Lung (tissue), 12 donors: Measurements from ENCODE around the gene PCYT2. TPM values are rescaled to one million over a fixed set of nuclear protein-coding genes. Genes with fewer than 3 reads are reported as not detected.

Experiments
- ATAC-seq: fragments of 200-7000 bp; cut with Tn5 transposase; one replicate; pipeline ENCODE4 v1.9.1; 2020; ENCODE audit warnings: moderate number of reproducible peaks; ENCODE audit not compliant: insufficient read depth, low FRiP score
- DNase-seq, 3 donors: peaks; one replicate each; pipeline ENCODE4 v3.0.0-alpha.2; 2013 to 2017
- H3K27ac ChIP-seq, 2 donors: one replicate each; pipeline ENCODE4 v1.5.1; 2013; ENCODE audit warnings: mild to moderate bottlenecking in 2 of 2, moderate library complexity in 2 of 2, control low read depth in 1 of 2, inconsistent platforms in 1 of 2, low read depth in 1 of 2, low read length in 1 of 2
- H3K27me3 ChIP-seq, 3 donors: one replicate each; pipeline ENCODE4 v1.5.1; 2013; ENCODE audit warnings: low read length in 2 of 3; ENCODE audit not compliant: control insufficient read depth in 3 of 3, insufficient read depth in 3 of 3
- H3K36me3 ChIP-seq, 4 donors: one replicate each; pipeline ENCODE4 v1.5.1; 2013; ENCODE audit warnings: low read length in 4 of 4, mild to moderate bottlenecking in 1 of 4, moderate library complexity in 1 of 4; ENCODE audit not compliant: control insufficient read depth in 4 of 4, insufficient read depth in 4 of 4
- H3K4me1 ChIP-seq, 5 donors: one replicate each; pipeline ENCODE4 v1.5.1; 2013; ENCODE audit warnings: low read length in 5 of 5, mild to moderate bottlenecking in 2 of 5, moderate library complexity in 1 of 5; ENCODE audit not compliant: control insufficient read depth in 5 of 5, insufficient read depth in 5 of 5
- H3K4me3 ChIP-seq: one replicate; pipeline ENCODE4 v1.5.1; 2013; ENCODE audit warnings: mild to moderate bottlenecking, control low read depth, moderate library complexity
- H3K9ac ChIP-seq, 2 donors: one replicate each; pipeline ENCODE4 v1.5.1; 2013; ENCODE audit warnings: low read length in 2 of 2, control low read depth in 1 of 2; ENCODE audit not compliant: insufficient read depth in 1 of 2
- H3K9me3 ChIP-seq, 4 donors: one replicate each; pipeline ENCODE4 v1.5.1; 2013; ENCODE audit warnings: low read length in 3 of 4, mild to moderate bottlenecking in 1 of 4, moderate library complexity in 1 of 4; ENCODE audit not compliant: control insufficient read depth in 4 of 4, insufficient read depth in 3 of 4
- CTCF ChIP-seq: IDR thresholded peaks from 2 replicates; pipeline ENCODE4 v1.5.1; 2012; ENCODE audit warnings: mild to moderate bottlenecking; ENCODE audit errors: control extremely low read depth, extremely low read depth
- WGBS, 2 donors: extraction: QIAGEN DNeasy Blood & Tissue Kit; methylation state at CpG; one replicate each; pipeline ENCODE4 v1.1.7; 2013; 5-methylcytosine and 5-hydroxymethylcytosine counted together
- polyA plus RNA-seq, 2 donors: library from polyadenylated mRNA; stranded (reverse); fragments of 200-250 nt; gene quantifications; one replicate each; pipeline ENCODE4 v1.2.1, GENCODE V29; 2013
- total RNA-seq, 2 donors: library from RNA; depleted of rRNA in 1 of 2; stranded (reverse); fragments of >200 nt in 1 of 2; gene quantifications; one replicate each; pipeline ENCODE4 v1.2.1, GENCODE V29; 2014 to 2021
- donor health status: control.
- donor health status: control.
- donor health status: Bipolar disorder and iron deficiency.
- donor health status: healthy.
- donor health status: DM: yes; HTN: yes; CAD: no.

Gene PCYT2
- total and polyA plus RNA-seq, 4 donors, result 23.0 to 91.6 (median 67.5) TPM

- no peak for DNase-seq
- Histone ChIP-seq H3K4me1 (peaks cover 0 to 36% (median 7%) of the 10 kb centered on the region in 5 donors), H3K4me3 (no peak overlapping the region), H3K9me3 (no peaks in the 10 kb centered on the region), H3K9ac (no peak overlapping the region), H3K27ac (no peak overlapping the region), H3K36me3 (no peaks in the 10 kb centered on the region), H3K27me3 (no peaks in the 10 kb centered on the region)
- WGBS, 2 donors, result 79 to 91% methylated on average over 9 of the region's 9 CpGs
- no peak for TF ChIP-seq CTCF
- no peak for ATAC-seq
Measured at GRCh38 chr17:81932333-81932983, 21.3 kb upstream of the PCYT2 start.

- Histone ChIP-seq H3K9ac (no peak overlapping the region), H3K27ac (no peak overlapping the region), H3K9me3 (no peaks in the 10 kb centered on the region), H3K4me3 (no peak overlapping the region), H3K27me3 (no peaks in the 10 kb centered on the region), H3K4me1 (peaks cover 0 to 35% (median 5%) of the 10 kb centered on the region in 5 donors), H3K36me3 (no peaks in the 10 kb centered on the region)
- DNase-seq (no peak), ATAC-seq (no peak)
- 41 to 42% methylated on average over 15 of the region's 15 CpGs for WGBS, 2 donors
- TF ChIP-seq CTCF, result no peak
Measured at GRCh38 chr17:81931557-81932332, 20.5 kb upstream of the PCYT2 start.

GRCh38 chr17:81931189-81931556, 20.0 kb upstream of the PCYT2 start:
- peaks cover 0 to 36% (median 3%) of the 10 kb centered on the region in 5 donors for H3K4me1 ChIP-seq
- H3K27me3 ChIP-seq, result no peaks in the 10 kb centered on the region
- H3K36me3 ChIP-seq, result no peaks in the 10 kb centered on the region
- no peak for TF ChIP-seq CTCF
- H3K27ac ChIP-seq, result no peak overlapping the region
- no peaks in the 10 kb centered on the region for H3K9me3 ChIP-seq
- DNase-seq (no peak), ATAC-seq (no peak)
- H3K4me3 ChIP-seq, result no peak overlapping the region
- WGBS, 2 donors, result 70 to 79% methylated on average over 13 of the region's 13 CpGs
- H3K9ac ChIP-seq, result no peak overlapping the region
